Measurements from ENCODE around the gene YOD1.

YOD1 gene

DNA sequence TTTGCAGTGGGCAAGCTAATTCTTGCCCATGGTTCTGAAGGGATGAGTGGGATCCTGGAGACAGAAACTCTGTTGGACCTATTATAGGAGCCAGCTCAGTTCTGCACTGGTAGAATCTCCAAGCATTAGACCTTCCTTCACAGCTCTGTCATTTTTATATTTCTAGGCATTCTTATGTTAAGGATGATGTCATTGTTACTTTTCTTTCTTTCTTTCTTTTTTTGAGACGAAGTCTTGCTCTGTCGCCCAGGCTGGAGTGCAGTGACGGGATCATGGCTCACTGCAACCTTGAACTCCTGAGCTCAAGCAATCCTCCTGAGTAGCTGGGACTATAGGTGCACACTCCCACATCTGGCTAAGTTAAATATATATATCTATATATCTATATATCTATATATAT is 9.6 kb upstream of the YOD1 start:
- Mint-ChIP-seq H3K4me3 (no peak overlapping the region), H3K27ac (no peak overlapping the region), H3K9me3 (no peaks in the 10 kb centered on the region)

GRCh38 chr1:207059881-207060280 is 8.9 kb upstream of the YOD1 start:
- no peak overlapping the region for H3K27ac Mint-ChIP-seq
- H3K36me3 Mint-ChIP-seq = peaks cover 48% of the 10 kb centered on the region
- ATAC-seq = no peak
- peaks cover 11% of the 10 kb centered on the region for H3K4me1 Mint-ChIP-seq
- no peaks in the 10 kb centered on the region for H3K9me3 Mint-ChIP-seq
- H3K27me3 Mint-ChIP-seq = no peaks in the 10 kb centered on the region
- H3K4me3 Mint-ChIP-seq = no peak overlapping the region

More for the DNA sequence above, 9.6 kb upstream of the YOD1 start:
- Mint-ChIP-seq H3K27me3 (no peaks in the 10 kb centered on the region), H3K4me1 (peaks cover 7% of the 10 kb centered on the region), H3K36me3 (peaks cover 51% of the 10 kb centered on the region)
- ATAC-seq = no peak

DNA sequence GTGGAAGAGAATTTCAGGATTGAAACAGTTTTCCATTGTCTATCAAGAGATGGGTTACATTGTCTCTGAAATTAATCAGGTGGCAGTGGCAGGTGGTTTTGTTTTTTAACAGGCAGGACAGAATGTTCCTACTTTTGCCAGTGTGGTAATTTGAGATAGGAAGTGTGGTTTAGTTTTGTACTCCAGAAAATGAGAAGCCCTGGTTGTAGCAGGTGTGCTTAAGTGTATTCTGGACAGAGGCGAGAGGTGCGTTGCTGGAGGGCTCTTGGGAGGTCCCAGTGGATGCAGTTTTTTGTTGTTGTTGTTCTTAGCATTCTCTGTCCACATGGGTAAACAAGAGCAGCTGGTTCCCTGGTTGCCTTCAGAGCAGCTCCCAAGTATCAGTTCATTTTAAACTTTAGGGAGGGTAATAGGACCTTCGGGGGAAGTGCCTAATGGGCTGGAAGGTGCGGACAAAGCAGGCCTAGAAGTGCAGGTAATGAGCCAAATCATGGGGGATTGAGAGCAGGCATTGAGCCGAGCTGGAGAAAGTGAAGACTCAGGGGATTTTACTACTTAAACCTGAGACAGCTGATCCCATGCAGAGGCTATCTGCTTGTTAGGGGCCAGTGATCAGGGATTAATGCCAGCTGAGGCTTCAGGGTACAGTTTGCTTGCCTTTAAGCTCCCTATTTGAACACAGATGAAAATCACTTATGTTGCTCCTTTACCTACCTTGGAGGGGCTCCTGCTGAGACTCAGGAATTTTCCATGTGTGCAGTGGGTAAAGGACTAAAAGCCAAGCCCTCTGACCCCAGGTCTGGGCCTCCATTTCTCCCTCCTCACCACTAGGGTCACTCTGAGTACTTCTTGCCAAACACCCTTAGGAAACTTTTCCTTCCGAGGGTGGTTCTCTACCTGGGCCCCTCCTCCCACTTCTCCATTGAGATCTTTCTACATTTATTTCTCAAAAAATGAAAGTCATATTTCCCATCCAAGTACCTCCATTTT is 8.2 kb upstream of the YOD1 start:
- no peaks in the 10 kb centered on the region for H3K9me3 Mint-ChIP-seq
- H3K27me3 Mint-ChIP-seq = no peaks in the 10 kb centered on the region
- H3K27ac Mint-ChIP-seq = no peak overlapping the region
- no peak overlapping the region for H3K4me3 Mint-ChIP-seq
- no peak for ATAC-seq
- H3K36me3 Mint-ChIP-seq = peaks cover 41% of the 10 kb centered on the region
- peaks cover 18% of the 10 kb centered on the region for H3K4me1 Mint-ChIP-seq

DNA sequence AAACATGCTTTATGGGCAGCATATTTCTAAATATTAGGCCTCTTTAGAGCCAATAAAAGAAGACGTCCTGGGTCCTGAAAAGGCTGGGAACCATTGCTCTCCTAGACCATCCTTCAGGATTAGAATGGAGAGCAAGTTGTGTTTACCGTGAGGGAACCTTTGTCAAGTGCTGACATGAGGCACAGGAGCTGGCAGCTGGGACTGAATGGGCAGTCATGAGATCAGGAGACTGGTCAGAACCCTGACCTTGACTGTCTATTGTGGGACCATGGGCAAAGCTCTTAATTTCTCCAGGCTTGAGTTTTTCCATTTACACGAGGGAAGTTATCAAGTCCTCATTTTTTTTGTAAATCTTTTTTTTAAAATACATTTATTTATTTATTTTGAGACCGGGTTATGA is 7.2 kb upstream of the YOD1 start:
- peaks cover 24% of the 10 kb centered on the region for H3K4me1 Mint-ChIP-seq
- peaks cover 31% of the 10 kb centered on the region for H3K36me3 Mint-ChIP-seq
- no peak for ATAC-seq
- H3K9me3 Mint-ChIP-seq = no peaks in the 10 kb centered on the region
- no peak overlapping the region for H3K27ac Mint-ChIP-seq
- no peaks in the 10 kb centered on the region for H3K27me3 Mint-ChIP-seq
- H3K4me3 Mint-ChIP-seq = no peak overlapping the region

GRCh38 chr1:207056673-207057072 is 5.7 kb upstream of the YOD1 start:
- Mint-ChIP-seq H3K27ac (peak overlapping the region; percentile 9), H3K9me3 (no peaks in the 10 kb centered on the region), H3K4me1 (peaks cover 37% of the 10 kb centered on the region), H3K36me3 (peaks cover 17% of the 10 kb centered on the region), H3K4me3 (no peak overlapping the region), H3K27me3 (no peaks in the 10 kb centered on the region)
- no peak for ATAC-seq

DNA sequence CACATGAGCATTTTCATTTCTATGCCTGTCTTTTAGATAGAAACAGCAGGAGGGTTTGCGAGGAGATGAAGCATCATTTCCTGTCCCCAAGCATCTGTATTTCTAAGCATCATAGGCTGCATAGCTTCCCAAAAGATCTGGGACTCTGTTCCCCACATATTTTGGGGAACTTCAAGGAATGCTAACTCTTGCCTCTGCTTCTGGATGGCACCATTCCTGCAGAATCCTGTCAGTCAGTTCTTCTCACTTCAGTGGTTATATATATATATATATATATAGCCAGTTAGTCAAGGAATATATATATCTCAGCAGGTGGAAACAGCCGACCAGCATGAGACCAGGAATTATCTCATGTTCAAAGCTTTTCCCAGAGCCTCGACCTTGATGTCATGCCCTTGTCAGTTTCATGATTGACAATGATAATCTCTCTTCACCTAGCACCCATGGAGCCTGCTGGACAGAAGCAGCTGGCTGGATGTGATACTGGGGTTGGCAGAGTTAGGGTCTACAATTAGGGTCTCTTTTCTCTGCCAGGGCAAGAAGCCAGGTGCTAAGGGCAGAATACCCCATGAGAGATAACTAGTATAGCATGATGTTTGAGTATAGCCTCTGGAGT is 4.5 kb upstream of the YOD1 start:
- H3K27ac Mint-ChIP-seq = peak overlapping the region; percentile 91
- H3K4me1 Mint-ChIP-seq = peaks cover 47% of the 10 kb centered on the region
- H3K27me3 Mint-ChIP-seq = no peaks in the 10 kb centered on the region
- H3K4me3 Mint-ChIP-seq = no peak overlapping the region
- no peak for ATAC-seq
- H3K9me3 Mint-ChIP-seq = no peaks in the 10 kb centered on the region
- H3K36me3 Mint-ChIP-seq = peaks cover 8% of the 10 kb centered on the region

- Mint-ChIP-seq H3K4me3 (peak overlapping the region; percentile 87), H3K4me1 (peaks cover 55% of the 10 kb centered on the region), H3K27ac (peak overlapping the region; percentile 91), H3K9me3 (no peaks in the 10 kb centered on the region), H3K27me3 (no peaks in the 10 kb centered on the region), H3K36me3 (peaks cover 6% of the 10 kb centered on the region)
- peak; percentile 34 for ATAC-seq
Measured at GRCh38 chr1:207054491-207054890, 3.5 kb upstream of the YOD1 start.

- H3K4me1 Mint-ChIP-seq = peaks cover 51% of the 10 kb centered on the region
- peak within 1 kb of the TSS; percentile 87 for H3K4me3 Mint-ChIP-seq
- peaks cover 6% of the 10 kb centered on the region for H3K36me3 Mint-ChIP-seq
- H3K9me3 Mint-ChIP-seq = no peaks in the 10 kb centered on the region
- peak within 1 kb of the TSS; percentile 91 for H3K27ac Mint-ChIP-seq
- H3K27me3 Mint-ChIP-seq = no peaks in the 10 kb centered on the region
- ATAC-seq = peak; percentile 96
Measured at GRCh38 chr1:207052911-207053769, 2.1 kb upstream of the YOD1 start, which contains the start of gene PFKFB2. Gene PFKFB2, plus strand, starts transcription at chr1:207053275. Its CDS starts 1,443 bp downstream, at chr1:207054718.

DNA sequence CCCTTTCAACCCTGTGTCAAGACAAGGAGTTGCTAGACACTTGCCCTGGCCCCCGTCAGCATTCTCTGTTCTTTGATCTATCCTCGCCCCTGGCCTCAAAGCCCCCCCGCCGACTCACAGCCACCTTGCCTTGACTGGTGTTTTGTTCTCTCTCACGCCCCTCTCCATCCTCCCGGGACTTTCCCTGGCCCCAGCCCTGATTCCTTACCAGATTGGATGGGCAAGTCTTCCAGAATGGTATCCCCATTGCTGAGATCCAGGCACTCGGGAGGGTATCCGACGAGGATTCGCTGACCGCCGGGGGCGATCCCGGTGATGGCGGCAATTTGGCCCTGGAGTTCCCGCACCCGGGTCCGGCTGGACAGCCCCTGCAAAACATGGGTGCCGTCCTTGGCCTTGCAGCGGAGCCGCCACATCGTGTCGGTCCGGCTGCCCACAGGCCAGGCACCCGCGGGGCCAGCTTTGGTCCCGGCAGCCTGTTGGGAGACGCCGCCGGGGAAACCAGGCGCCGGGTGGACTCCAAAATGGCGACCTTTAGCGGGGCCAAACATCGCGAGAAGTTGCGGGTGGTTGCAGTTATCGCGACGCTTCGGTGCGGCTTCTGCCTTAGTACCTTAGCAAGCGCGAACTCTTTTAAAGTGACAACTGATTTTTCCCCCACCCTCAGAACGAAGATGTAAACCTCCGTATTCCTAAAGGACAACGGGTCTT is 373 bp downstream of the YOD1 start:
- peak overlapping the region; percentile 91 for H3K27ac Mint-ChIP-seq
- peak; percentile 59 for ATAC-seq
- H3K9me3 Mint-ChIP-seq = no peaks in the 10 kb centered on the region
- H3K36me3 Mint-ChIP-seq = no peaks in the 10 kb centered on the region
- peaks cover 61% of the 10 kb centered on the region for H3K4me1 Mint-ChIP-seq
- no peaks in the 10 kb centered on the region for H3K27me3 Mint-ChIP-seq
- peak overlapping the region; percentile 91 for H3K4me3 Mint-ChIP-seq

- H3K27ac Mint-ChIP-seq = peak overlapping the region; percentile 91
- H3K4me3 Mint-ChIP-seq = peak overlapping the region; percentile 91
- peaks cover 61% of the 10 kb centered on the region for H3K4me1 Mint-ChIP-seq
- H3K27me3 Mint-ChIP-seq = no peaks in the 10 kb centered on the region
- no peaks in the 10 kb centered on the region for H3K9me3 Mint-ChIP-seq
- H3K36me3 Mint-ChIP-seq = no peaks in the 10 kb centered on the region
- ATAC-seq = no peak
Measured at GRCh38 chr1:207049974-207050391, 1.0 kb downstream of the YOD1 start.

- Mint-ChIP-seq H3K4me3 (peak overlapping the region; percentile 21), H3K27ac (peak overlapping the region; percentile 91), H3K36me3 (no peaks in the 10 kb centered on the region)
Measured at GRCh38 chr1:207049514-207049913, 1.5 kb downstream of the YOD1 start.

DNA sequence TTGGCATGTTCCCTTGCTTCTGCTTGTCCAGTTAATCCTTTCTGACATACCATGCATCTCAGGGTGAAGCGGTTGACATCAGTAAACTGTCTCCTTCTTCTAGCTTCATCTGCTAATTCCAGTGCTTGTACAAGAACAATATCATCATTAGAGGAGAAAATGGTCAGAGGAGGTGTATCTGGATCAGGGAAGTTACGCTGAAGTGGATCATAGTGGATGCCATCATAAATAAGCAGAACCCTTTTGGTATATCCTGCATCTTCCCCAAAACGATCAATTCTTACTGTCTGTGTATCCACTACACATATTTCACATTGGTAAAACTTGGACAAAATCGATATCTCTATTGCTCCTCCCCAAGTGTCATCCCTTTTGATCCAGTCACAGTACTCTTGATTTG is 2.0 kb downstream of the YOD1 start:
- peaks cover 60% of the 10 kb centered on the region for H3K4me1 Mint-ChIP-seq
- no peak overlapping the region for H3K4me3 Mint-ChIP-seq
- no peaks in the 10 kb centered on the region for H3K9me3 Mint-ChIP-seq
- H3K27me3 Mint-ChIP-seq = no peaks in the 10 kb centered on the region
- ATAC-seq = no peak
- H3K36me3 Mint-ChIP-seq = peaks cover 3% of the 10 kb centered on the region
- no peak overlapping the region for H3K27ac Mint-ChIP-seq

More at GRCh38 chr1:207049514-207049913, 1.5 kb downstream of the YOD1 start:
- Mint-ChIP-seq H3K4me1 (peaks cover 60% of the 10 kb centered on the region), H3K27me3 (no peaks in the 10 kb centered on the region), H3K9me3 (no peaks in the 10 kb centered on the region)
- ATAC-seq = no peak

GRCh38 chr1:207048041-207048440 is 3.0 kb downstream of the YOD1 start:
- Mint-ChIP-seq H3K27me3 (no peaks in the 10 kb centered on the region), H3K9me3 (no peaks in the 10 kb centered on the region), H3K4me3 (no peak overlapping the region), H3K36me3 (peaks cover 5% of the 10 kb centered on the region), H3K4me1 (peaks cover 56% of the 10 kb centered on the region), H3K27ac (no peak overlapping the region)
- no peak for ATAC-seq

GRCh38 chr1:207047505-207047904 is 3.5 kb downstream of the YOD1 start:
- H3K27ac Mint-ChIP-seq = no peak overlapping the region
- H3K27me3 Mint-ChIP-seq = no peaks in the 10 kb centered on the region
- no peak for ATAC-seq
- no peaks in the 10 kb centered on the region for H3K9me3 Mint-ChIP-seq
- H3K4me3 Mint-ChIP-seq = no peak overlapping the region
- H3K36me3 Mint-ChIP-seq = peaks cover 10% of the 10 kb centered on the region
- peaks cover 53% of the 10 kb centered on the region for H3K4me1 Mint-ChIP-seq
